Heart right ventricle (tissue), 16 donors: ENCODE results near the gene COL23A1. TPM values are rescaled to one million over a fixed set of nuclear protein-coding genes. Genes with fewer than 3 reads are reported as not detected.

Experiments used
- ATAC-seq, 8 donors: fragments of 200-7000 bp; cut with Tn5 transposase; one replicate each; pipeline ENCODE4 v1.9.1; 2020; ENCODE audit warnings: mild to moderate bottlenecking in 8 of 8, moderate library complexity in 8 of 8, moderate number of reproducible peaks in 1 of 8
- DNase-seq, 2 donors: peaks; one replicate each; pipeline ENCODE4 v3.0.0-alpha.2; 2020
- H3K27ac ChIP-seq, 10 donors: fragments of 200-600 bp; sonication (generic) in 2 of 10; one replicate each; pipeline versions ENCODE4 v1.5.0 to v1.8.0; 2020 to 2022; ENCODE audit warnings: mild to moderate bottlenecking in 3 of 10
- H3K27me3 ChIP-seq, 7 donors: fragments of 200-600 bp; one replicate each; pipeline ENCODE4 v1.8.0; 2021 to 2022; ENCODE audit warnings: mild to moderate bottlenecking in 2 of 7
- H3K36me3 ChIP-seq, 9 donors: fragments of 200-600 bp; sonication (generic) in 1 of 9; one replicate each; pipeline versions ENCODE4 v1.5.0 to v1.8.0; 2020 to 2022; ENCODE audit warnings: mild to moderate bottlenecking in 2 of 9
- H3K4me1 ChIP-seq, 9 donors: fragments of 200-600 bp; sonication (generic) in 1 of 9; one replicate each; pipeline versions ENCODE4 v1.5.0 to v1.8.0; 2020 to 2022; ENCODE audit warnings: mild to moderate bottlenecking in 4 of 9
- H3K4me3 ChIP-seq, 10 donors: fragments of 200-600 bp; sonication (generic) in 2 of 10; one replicate each; pipeline versions ENCODE4 v1.5.0 to v1.8.0; 2020 to 2022; ENCODE audit warnings: mild to moderate bottlenecking in 7 of 10, moderate library complexity in 2 of 10
- H3K9me3 ChIP-seq, 11 donors: fragments of 200-600 bp in 10 of 11; sonication (generic) in 2 of 11; one replicate each; pipeline versions ENCODE4 v1.5.0 to v1.8.0; 2013 to 2022; ENCODE audit warnings: mild to moderate bottlenecking in 2 of 11, control low read depth in 1 of 11, moderate library complexity in 1 of 11
- WGBS, 2 donors: extraction: QIAGEN DNeasy Blood & Tissue Kit; methylation state at CpG; one replicate each; pipeline ENCODE4 v1.1.7; 2013; ENCODE audit warnings: inconsistent platforms in 1 of 2; 5-methylcytosine and 5-hydroxymethylcytosine counted together
- intact Hi-C, 10 donors: fragments of 100-400 bp; cut with DNase I; formaldehyde crosslinking; loops; one replicate each; pipeline versions ENCODE4 v1.11.1 to v1.14.2; 2022
- polyA plus RNA-seq, 2 donors: library from polyadenylated mRNA; stranded (reverse); fragments of 200-250 nt; gene quantifications; one replicate each; pipeline ENCODE4 v1.2.3, GENCODE V29; 2013
- total RNA-seq, 10 donors: library from RNA; stranded (reverse); fragmentation: NEBNext Ultra II Directional in 3 of 10; extraction: Animal tissue kit (Norgen Biotek cat#: 25700) in 3 of 10; gene quantifications; one replicate each; pipeline versions ENCODE4 v1.2.1 to v1.2.4, GENCODE V29; 2021 to 2023
- TF ChIP-seq, protein P1 (sequence below), 9 donors: fragments of 200-600 bp; sonication (generic) in 2 of 9; IDR thresholded peaks; one replicate each; pipeline versions ENCODE4 v1.5.0 to v1.8.0; 2021 to 2022; ENCODE audit warnings: antibody characterized with exemption in 9 of 9, mild to moderate bottlenecking in 5 of 9, moderate library complexity in 1 of 9
- donor health status: Arrhythmogenic right ventricular cardiomyopathy.
- donor health status: ischemic (EF 13 %, LVEDD 7.1; RV severe dilation, severe dysfunction).
- donor health status: healthy with polysubstance abuse.
- donor health status: DM: no; HTN: yes; CAD: no.
- donor health status: DM: no; HTN: no; CAD: no.
- donor health status: ischemic (EF 25% LVEDD 6.9; RV normal size, moderate dysfunction).
- donor health status: ischemic (EF 25% LVEDD 5.7; RV mildly dilated, moderate dysfunction).
- donor health status: healthy.
- donor health status: DM: yes; HTN: yes; CAD: no.
- donor health status: Ischemic cardiomyopathy.
- donor health status: ischemic (EF 35%, LVEDD 5.7; RV mildly dilated, moderate dysfunction).
- donor health status: nonischemic (EF 11% LVEDD 7.7; RV severe dilation, severe dysfunction).
- donor health status: DM: yes; HTN: yes; CAD: no.
- donor health status: PGD.
- donor health status: ischemic (EF 29% LVEDD 5.4; RV normal size, mild dysfunction).
- donor health status: nonischemic (EF 23%, LVEDD 6.1; RV moderate dilation, normal function).

COL23A1 gene
- total and polyA plus RNA-seq, 12 donors = 8.9 to 29.0 (median 16.2) TPM

DNA sequence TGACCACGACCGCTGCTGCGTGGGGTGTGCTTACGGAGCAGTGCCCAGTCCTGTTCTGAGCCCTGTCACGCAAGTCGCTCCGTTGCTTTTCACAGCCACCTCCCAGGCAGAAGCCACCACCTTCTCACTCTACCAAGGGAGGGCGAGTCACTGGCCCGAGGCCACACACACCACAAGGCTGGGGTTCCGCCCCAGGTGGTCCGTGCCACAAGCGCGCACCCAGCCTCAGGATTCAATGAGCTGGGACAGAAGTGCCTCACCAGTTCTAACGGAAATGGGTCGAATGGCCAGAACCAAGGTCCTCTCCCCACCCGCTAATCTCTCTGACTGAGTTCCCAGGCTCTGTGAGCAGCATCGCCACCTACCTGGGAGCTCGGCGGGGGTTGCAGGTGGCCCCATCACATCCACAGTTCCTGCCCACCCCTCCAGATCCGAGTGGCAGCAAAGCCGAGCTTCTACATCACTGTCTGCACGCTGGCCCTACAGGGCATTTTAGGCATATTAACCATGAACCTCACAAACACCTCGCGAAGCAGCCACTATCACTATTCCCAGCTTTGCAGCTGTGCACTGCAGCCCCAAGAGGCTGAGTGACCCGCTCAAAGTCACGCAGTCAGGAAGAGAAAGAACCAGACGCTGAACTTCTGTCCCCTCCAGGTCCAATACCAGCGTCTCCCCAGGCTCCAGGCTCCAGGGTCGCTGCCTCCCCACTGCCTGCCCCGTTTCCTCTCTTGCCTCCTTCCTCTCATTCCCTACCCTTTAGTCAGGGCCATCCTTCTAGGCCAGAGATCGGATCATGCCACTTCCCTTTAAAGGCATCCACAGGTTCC, 265.5 kb downstream of the COL23A1 start:
- no peaks in the 10 kb centered on the region for H3K36me3 ChIP-seq
- ATAC-seq (peak in 1 of 8 donors; percentile 46), DNase-seq (no peak)
- no peak overlapping the region for H3K27ac ChIP-seq
- peaks cover 0 to 2% (median 0%) of the 10 kb centered on the region in 11 donors for H3K9me3 ChIP-seq
- 79 to 86% methylated on average over 31 of the region's 31 CpGs for WGBS, 2 donors
- no peaks in the 10 kb centered on the region for H3K27me3 ChIP-seq
- peaks cover 0 to 13% (median 0%) of the 10 kb centered on the region in 9 donors for H3K4me1 ChIP-seq
- intact Hi-C loops = no loop called here
- TF ChIP-seq, protein P1, sequence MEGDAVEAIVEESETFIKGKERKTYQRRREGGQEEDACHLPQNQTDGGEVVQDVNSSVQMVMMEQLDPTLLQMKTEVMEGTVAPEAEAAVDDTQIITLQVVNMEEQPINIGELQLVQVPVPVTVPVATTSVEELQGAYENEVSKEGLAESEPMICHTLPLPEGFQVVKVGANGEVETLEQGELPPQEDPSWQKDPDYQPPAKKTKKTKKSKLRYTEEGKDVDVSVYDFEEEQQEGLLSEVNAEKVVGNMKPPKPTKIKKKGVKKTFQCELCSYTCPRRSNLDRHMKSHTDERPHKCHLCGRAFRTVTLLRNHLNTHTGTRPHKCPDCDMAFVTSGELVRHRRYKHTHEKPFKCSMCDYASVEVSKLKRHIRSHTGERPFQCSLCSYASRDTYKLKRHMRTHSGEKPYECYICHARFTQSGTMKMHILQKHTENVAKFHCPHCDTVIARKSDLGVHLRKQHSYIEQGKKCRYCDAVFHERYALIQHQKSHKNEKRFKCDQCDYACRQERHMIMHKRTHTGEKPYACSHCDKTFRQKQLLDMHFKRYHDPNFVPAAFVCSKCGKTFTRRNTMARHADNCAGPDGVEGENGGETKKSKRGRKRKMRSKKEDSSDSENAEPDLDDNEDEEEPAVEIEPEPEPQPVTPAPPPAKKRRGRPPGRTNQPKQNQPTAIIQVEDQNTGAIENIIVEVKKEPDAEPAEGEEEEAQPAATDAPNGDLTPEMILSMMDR (IDR thresholded peaks at IDR 0.05) = no peak
- H3K4me3 ChIP-seq = no peak overlapping the region

DNA sequence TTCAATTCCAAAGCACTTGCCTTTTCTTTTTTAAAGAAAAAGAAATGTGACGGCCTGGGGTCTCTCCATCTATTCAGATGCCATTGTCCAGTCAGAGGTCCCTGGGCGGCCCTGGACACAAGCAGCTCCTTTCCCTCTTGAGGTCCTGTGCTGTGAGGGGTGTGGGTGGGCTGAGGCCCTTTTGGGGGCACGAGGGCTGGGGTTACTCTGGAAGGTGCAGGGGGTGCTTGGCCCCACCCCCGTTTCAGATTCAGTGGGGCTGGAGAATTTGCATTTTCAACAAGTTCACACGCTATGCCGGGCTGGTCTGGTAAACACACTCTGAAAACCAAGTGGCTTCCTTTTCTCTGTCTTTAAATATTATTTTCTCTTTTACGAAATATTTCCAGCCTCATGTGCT, 266.2 kb downstream of the COL23A1 start:
- 74 to 83% methylated on average over 7 of the region's 7 CpGs for WGBS, 2 donors
- TF ChIP-seq, protein P1 (IDR thresholded peaks at IDR 0.05) = no peak
- Histone ChIP-seq H3K36me3 (no peaks in the 10 kb centered on the region), H3K27me3 (no peaks in the 10 kb centered on the region), H3K4me3 (no peak overlapping the region), H3K27ac (no peak overlapping the region), H3K9me3 (peaks cover 0 to 2% (median 0%) of the 10 kb centered on the region in 11 donors), H3K4me1 (peaks cover 0 to 13% (median 0%) of the 10 kb centered on the region in 9 donors)
- DNase-seq (no peak), ATAC-seq (no peak)
- intact Hi-C loops = no loop called here

DNA sequence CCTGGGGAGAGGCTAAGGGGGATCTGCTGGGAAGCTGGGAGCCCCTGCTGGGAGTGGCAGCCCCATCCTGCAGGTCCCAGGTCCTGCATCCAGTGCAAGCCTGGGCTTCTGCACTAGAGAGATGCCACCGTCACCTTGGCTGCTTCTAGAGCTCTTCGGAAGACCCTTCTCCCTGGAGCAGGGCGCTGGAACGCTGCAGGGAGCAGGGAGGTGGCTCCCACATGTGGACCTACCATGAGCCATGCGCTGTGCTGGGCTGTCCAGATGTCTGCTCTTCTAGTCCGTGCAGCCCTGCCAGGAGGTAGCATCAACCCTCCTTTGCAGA, 266.7 kb downstream of the COL23A1 start:
- TF ChIP-seq, protein P1 (IDR thresholded peaks at IDR 0.05) = no peak
- intact Hi-C loops = no loop called here
- Histone ChIP-seq H3K27me3 (no peaks in the 10 kb centered on the region), H3K36me3 (no peaks in the 10 kb centered on the region), H3K4me3 (no peak overlapping the region), H3K27ac (no peak overlapping the region), H3K9me3 (peaks cover 0 to 2% (median 0%) of the 10 kb centered on the region in 11 donors), H3K4me1 (peaks cover 0 to 13% (median 0%) of the 10 kb centered on the region in 9 donors)
- ATAC-seq (no peak), DNase-seq (no peak)
- 82% methylated on average over 6 of the region's 6 CpGs for WGBS, 2 donors

DNA sequence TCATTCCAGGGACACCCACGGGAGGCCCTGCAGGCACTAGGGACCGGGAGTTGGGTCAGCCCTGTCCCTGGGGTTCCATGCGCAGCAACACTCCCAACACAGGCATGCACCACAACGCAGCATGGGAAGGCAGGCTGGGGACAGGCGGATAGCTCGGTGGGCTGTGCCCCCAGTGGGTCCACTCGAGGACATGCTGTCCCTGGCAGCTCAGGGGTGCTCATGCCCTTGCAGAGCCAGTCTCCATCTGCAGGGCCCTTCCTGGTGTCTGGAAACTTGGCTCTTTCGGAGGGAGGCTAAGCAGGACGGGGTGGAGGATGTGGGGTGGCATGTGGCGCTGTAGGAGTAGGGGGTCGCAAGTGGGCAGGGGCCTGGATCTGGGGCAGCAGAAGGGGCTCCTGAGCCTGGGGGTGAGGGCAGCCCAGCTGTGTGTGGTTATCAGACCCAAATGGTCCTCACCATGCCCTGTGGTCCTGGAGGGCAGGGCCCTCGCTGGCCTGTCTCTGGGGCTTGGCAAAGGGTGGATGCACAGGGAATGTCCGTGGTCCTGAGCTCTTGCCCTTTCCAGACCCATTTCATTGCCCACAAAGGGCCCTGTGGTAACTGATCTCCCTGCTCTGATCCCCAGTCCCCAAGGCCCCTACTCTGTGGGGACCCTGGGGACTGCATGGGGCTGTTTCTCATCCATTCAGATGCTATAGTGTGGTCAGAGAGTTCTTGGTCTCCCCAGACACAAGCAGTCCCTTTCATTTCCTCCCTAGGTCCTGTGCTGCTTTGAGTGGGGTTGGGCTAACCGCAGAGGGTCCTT, 267.3 kb downstream of the COL23A1 start:
- peaks cover 0 to 2% (median 0%) of the 10 kb centered on the region in 11 donors for H3K9me3 ChIP-seq
- TF ChIP-seq, protein P1 (IDR thresholded peaks at IDR 0.05) = no peak
- intact Hi-C loops = no loop called here
- H3K27me3 ChIP-seq = no peaks in the 10 kb centered on the region
- H3K4me3 ChIP-seq = no peak overlapping the region
- no peak for DNase-seq
- H3K36me3 ChIP-seq = no peaks in the 10 kb centered on the region
- H3K27ac ChIP-seq = no peak overlapping the region
- 88 to 92% methylated on average over 14 of the region's 14 CpGs for WGBS, 2 donors
- no peak for ATAC-seq
- H3K4me1 ChIP-seq = peaks cover 0 to 9% (median 0%) of the 10 kb centered on the region in 9 donors
